ENCODE data around the gene MERTK. TPM values are rescaled to one million over a fixed set of nuclear protein-coding genes. Genes with fewer than 3 reads are reported as not detected.
"Not testable (repeated sequence)": the region's sequence is repeated elsewhere in the genome, so short reads cannot be mapped to it uniquely, and the experiment has no call there.

The MERTK gene
- total RNA-seq, 4 donors from 2014 or later = 5.5 to 6.7 (median 5.7) TPM

DNA sequence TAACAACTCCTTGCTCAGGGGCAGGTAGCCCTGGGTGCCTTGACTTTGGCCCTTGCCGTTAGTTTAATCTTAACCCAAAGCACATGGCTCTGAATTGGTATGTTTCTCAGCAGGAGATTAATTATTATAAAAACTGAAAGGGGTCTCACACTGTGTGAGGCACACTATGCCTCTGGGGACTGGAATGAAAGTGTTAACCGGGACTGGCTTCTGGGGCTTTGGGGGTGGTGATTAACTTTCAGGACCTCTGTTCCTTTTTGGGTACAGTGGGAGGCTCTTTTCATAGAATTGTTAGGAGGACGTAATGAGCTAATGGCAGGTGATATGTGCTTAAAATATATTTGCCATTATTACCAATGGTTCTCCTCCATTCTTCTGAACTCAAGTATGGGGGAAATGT, 5.1 kb downstream of the MERTK start:
- Histone ChIP-seq H3K9me3 (no peaks in the 10 kb centered on the region), H3K4me3 (peak overlapping the region; percentile 13), H3K4me1 (peaks cover 71% of the 10 kb centered on the region), H3K27me3 (peaks cover 4% of the 10 kb centered on the region), H3K36me3 (no peaks in the 10 kb centered on the region), H3K27ac (no peak overlapping the region)
- TF ChIP-seq POLR2A (IDR thresholded peaks at IDR 0.05) = no peak
- no peak for TF ChIP-seq EP300 (IDR thresholded peaks at IDR 0.05)
- TF ChIP-seq, protein P1, sequence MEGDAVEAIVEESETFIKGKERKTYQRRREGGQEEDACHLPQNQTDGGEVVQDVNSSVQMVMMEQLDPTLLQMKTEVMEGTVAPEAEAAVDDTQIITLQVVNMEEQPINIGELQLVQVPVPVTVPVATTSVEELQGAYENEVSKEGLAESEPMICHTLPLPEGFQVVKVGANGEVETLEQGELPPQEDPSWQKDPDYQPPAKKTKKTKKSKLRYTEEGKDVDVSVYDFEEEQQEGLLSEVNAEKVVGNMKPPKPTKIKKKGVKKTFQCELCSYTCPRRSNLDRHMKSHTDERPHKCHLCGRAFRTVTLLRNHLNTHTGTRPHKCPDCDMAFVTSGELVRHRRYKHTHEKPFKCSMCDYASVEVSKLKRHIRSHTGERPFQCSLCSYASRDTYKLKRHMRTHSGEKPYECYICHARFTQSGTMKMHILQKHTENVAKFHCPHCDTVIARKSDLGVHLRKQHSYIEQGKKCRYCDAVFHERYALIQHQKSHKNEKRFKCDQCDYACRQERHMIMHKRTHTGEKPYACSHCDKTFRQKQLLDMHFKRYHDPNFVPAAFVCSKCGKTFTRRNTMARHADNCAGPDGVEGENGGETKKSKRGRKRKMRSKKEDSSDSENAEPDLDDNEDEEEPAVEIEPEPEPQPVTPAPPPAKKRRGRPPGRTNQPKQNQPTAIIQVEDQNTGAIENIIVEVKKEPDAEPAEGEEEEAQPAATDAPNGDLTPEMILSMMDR (IDR thresholded peaks at IDR 0.05) = no peak
- no peak for TF ChIP-seq POLR2AphosphoS5 (IDR thresholded peaks at IDR 0.05)
- DNase-seq (ENCODE audit: low spot score in 2 of 2) = no peak
- WGBS = 64% methylated on average over 3 of the region's 3 CpGs

DNA sequence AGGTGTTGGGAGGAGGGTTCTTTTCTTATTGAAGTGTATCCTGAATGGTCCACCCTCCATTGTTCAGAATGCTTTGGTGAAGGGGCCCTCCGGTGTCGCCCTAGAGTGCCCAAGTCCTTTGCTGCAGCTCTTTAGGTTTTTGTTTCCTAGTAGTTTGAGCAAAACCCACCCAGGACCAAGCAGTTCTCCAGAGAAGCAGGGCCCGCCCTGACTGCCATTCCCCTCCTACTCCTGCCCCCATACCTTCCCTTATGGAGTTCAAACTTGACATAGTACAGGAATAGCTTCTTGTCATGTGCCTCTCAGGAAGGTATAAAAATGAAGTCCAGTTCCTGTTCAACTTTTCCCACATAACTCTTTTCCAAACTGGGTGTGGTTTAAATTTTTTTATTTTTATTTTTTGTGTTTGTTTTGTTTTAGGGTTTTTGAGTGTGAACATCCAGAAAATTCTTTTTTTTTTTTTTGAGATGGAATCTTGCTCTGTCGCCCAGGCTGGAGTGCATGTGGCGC, 5.6 kb downstream of the MERTK start:
- Histone ChIP-seq H3K9me3 (no peaks in the 10 kb centered on the region), H3K4me3 (no peak overlapping the region), H3K27ac (no peak overlapping the region), H3K4me1 (peaks cover 71% of the 10 kb centered on the region), H3K27me3 (peaks cover 3% of the 10 kb centered on the region), H3K36me3 (no peaks in the 10 kb centered on the region)
- DNase-seq (ENCODE audit: low spot score in 2 of 2) = no peak
- TF ChIP-seq, protein P1 (IDR thresholded peaks at IDR 0.05) = no peak
- TF ChIP-seq EP300 (IDR thresholded peaks at IDR 0.05) = no peak
- no peak for TF ChIP-seq POLR2AphosphoS5 (IDR thresholded peaks at IDR 0.05)
- TF ChIP-seq POLR2A (IDR thresholded peaks at IDR 0.05) = no peak
- 88% methylated on average over 5 of the region's 5 CpGs for WGBS

DNA sequence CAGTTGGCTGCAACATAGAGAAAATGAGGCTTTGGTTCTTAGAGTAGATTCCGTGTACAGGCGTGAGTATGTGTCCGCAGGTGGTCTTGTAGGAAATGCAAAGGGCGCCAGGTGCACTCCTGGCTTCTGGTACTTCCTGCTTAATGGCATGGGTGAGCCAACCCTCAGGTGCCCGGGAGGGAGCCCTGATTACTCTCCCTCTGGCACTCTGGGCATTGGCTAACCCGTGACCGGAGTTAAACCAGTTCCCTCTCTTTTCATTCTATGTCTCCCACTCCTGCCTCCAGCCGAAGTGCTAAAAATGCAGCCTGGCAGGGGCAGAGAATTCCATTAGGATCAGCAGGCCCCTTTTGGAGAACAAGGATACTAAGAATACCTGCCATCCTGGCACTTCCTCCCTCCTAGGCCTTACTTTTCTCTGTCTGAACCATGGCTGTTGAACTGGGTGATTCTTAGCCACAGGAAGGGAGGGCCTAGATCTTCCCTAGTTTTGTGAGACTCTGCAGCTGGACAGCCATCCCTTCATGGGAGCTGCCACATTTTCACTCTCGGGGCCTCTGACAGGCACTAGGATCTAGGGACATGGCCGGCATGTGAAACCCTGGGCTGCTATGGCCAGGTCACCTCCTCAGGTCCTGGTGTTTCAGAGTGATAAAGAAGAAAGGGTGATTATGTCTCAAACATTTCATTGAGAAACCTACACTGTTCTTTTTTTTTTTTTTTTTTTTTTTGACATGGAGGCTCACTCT, 6.5 kb downstream of the MERTK start:
- Histone ChIP-seq H3K36me3 (no peaks in the 10 kb centered on the region), H3K9me3 (no peaks in the 10 kb centered on the region), H3K27ac (peak overlapping the region; percentile 50), H3K27me3 (no peaks in the 10 kb centered on the region), H3K4me3 (no peak overlapping the region), H3K4me1 (peaks cover 66% of the 10 kb centered on the region)
- DNase-seq (ENCODE audit: low spot score in 2 of 2) = no peak
- TF ChIP-seq POLR2AphosphoS5 (IDR thresholded peaks at IDR 0.05) (no peak), EP300 (IDR thresholded peaks at IDR 0.05) (no peak), POLR2A (IDR thresholded peaks at IDR 0.05) (no peak)
- TF ChIP-seq, protein P1 (IDR thresholded peaks at IDR 0.05) = no peak
- 81% methylated on average over 10 of the region's 10 CpGs for WGBS

DNA sequence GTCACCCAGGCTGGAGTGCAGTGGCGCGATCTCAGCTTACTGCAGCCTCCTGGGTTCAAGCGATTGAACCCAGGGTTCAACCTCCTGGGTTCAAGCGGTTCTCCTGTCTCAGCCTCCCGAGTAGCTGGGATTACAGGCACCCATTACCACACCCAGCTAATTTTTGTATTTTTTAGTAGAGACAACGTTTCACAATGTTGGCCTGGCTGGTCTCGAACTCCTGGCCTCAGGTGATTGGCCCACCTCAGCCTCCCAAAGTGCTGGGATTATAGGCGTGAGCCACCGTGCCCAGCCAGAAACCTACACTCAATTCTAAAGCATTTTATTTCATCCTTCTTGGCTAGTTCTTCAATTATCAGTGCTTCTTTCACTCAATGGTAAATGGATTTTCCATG, 7.1 kb downstream of the MERTK start:
- H3K9me3 ChIP-seq; DNase-seq (ENCODE audit: low spot score in 2 of 2); H3K27me3 ChIP-seq; H3K4me3 ChIP-seq; H3K36me3 ChIP-seq: not testable (repeated sequence)
- Histone ChIP-seq H3K4me1 (peaks cover 62% of the 10 kb centered on the region), H3K27ac (peak overlapping the region; percentile 71)
- WGBS = 89% methylated on average over 9 of the region's 9 CpGs

DNA sequence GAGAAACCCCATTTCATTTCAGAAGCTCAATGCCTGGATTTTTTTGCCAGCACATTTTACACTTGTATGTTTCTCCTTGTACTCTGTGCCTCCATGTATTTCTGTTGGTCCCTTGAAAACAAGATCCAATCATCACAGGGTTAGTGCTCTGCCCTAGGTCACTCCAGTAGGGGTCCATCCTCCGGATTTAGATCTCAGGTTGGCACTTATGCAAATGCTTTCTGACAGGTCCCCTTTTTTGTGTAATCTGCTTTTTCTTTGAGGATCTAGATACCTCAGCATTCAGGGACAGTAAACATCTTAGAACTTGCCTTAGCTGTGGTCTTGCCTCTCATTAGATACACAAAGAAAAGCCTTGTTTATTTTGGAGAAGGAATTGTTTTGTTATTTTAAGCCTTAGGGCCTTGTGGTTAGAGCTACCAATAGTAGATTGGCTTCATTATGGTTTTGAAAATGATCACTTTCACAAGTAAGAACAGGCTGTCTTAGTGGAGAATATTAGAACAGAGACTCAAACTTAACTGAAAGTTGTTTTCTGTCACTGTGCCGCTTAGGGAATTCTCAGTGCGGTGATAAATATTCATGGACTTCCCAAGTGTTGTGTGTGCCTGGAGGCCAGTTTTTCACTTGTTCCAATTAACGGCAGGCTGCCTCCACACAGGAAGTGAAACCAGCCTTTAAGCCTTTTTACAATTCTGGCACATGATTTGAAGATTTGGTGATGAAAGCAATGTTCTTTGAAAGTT, 7.8 kb downstream of the MERTK start:
- H3K4me1 ChIP-seq = peaks cover 55% of the 10 kb centered on the region
- no peaks in the 10 kb centered on the region for H3K27me3 ChIP-seq
- H3K4me3 ChIP-seq = no peak overlapping the region
- no peaks in the 10 kb centered on the region for H3K9me3 ChIP-seq
- no peaks in the 10 kb centered on the region for H3K36me3 ChIP-seq
- WGBS = 12% methylated on average over 4 of the region's 4 CpGs
- DNase-seq (ENCODE audit: low spot score in 2 of 2) = no peak
- peak overlapping the region; percentile 71 for H3K27ac ChIP-seq
- TF ChIP-seq POLR2AphosphoS5 (IDR thresholded peaks at IDR 0.05) = no peak
- TF ChIP-seq EP300 (IDR thresholded peaks at IDR 0.05) = no peak
- TF ChIP-seq, protein P1 (IDR thresholded peaks at IDR 0.05) = no peak
- no peak for TF ChIP-seq POLR2A (IDR thresholded peaks at IDR 0.05)

Data from suprapubic skin (tissue), 4 donors.